GM12878 (cell line): Measurements from ENCODE around the gene NECAB3. TPM values are rescaled to one million over a fixed set of nuclear protein-coding genes. Genes with fewer than 3 reads are reported as not detected.
A peak's percentile ranks its signal among the peaks of the same experiment; 100 is the strongest.

Experiments
- ATAC-seq: fragments of 200-7000 bp; cut with Tn5 transposase; 3 replicates; pipeline ENCODE4 v1.9.1; 2020; ENCODE audit warnings: mild to moderate bottlenecking, moderate library complexity
- BruUV-seq: library from RNA; stranded (reverse); fragments of 400-500 nt; replicated peaks from 2 replicates; lab custom pipeline; 2021; lab: Mats Ljungman, UMichigan
- CTCF ChIA-PET: fragments of 300-600 bp; sonication (Branson Sonifier 250); formaldehyde crosslinking; extraction: SDS; loops from one replicate; lab custom pipeline; 2021; ENCODE audit warnings: inconsistent platforms; lab: Yijun Ruan, JAX
- POLR2A ChIA-PET: fragments of 350-600 bp; formaldehyde crosslinking; extraction: SDS; loops from one replicate; lab custom pipeline; 2021; ENCODE audit warnings: inconsistent platforms; lab: Charles Lee
- RAD21 ChIA-PET: fragments of 300-600 bp; sonication (Branson Sonifier 250); formaldehyde crosslinking; loops from one replicate; lab custom pipeline; 2023; ENCODE audit warnings: antibody characterized with exemption; ENCODE audit not compliant: unreplicated experiment; lab: Charles Lee
- SMC1A ChIA-PET: fragments of 300-600 bp; sonication (Branson Sonifier 250); formaldehyde crosslinking; loops from one replicate; lab custom pipeline; 2023; ENCODE audit not compliant: unreplicated experiment, uncharacterized antibody; lab: Charles Lee
- DNase-seq: peaks from one replicate; pipeline ENCODE4 v3.0.0-alpha.2; 2011; ENCODE audit warnings: low read depth, low spot score
- FAIRE-seq: peaks from 3 replicates; lab custom pipeline; 2011; peaks lifted over from hg19 to GRCh38; lab: Jason Lieb, UNC
- H2AFZ ChIP-seq: 2 replicates; pipeline ENCODE4 v1.6.0; 2011; ENCODE audit warnings: low read depth, low read length, control low read depth; ENCODE audit not compliant: control insufficient read depth
- H3K27ac ChIP-seq: 2 replicates; pipeline ENCODE4 v1.5.1; 2011; ENCODE audit warnings: control low read depth; ENCODE audit not compliant: control insufficient read depth, insufficient read depth
- H3K27me3 ChIP-seq, 2 experiments: replicated peaks in 1 of 2; 2 replicates each; pipeline versions ENCODE4 v1.6.0 to v1.6.1; 2011; ENCODE audit warnings: low read length in 1 of 2; ENCODE audit not compliant: control insufficient read depth in 2 of 2, insufficient read depth in 2 of 2
- H3K36me3 ChIP-seq, 2 experiments: 2 replicates each; pipeline ENCODE4 v1.5.1; 2011; ENCODE audit warnings: low read length in 1 of 2; ENCODE audit not compliant: control insufficient read depth in 2 of 2, insufficient read depth in 2 of 2
- H3K4me1 ChIP-seq: 2 replicates; pipeline ENCODE4 v1.6.1; 2011; ENCODE audit warnings: mild to moderate bottlenecking, low read length, moderate library complexity, mixed read lengths; ENCODE audit not compliant: control insufficient read depth, insufficient read depth
- H3K4me2 ChIP-seq: 2 replicates; pipeline ENCODE4 v1.6.0; 2011; ENCODE audit warnings: control low read depth; ENCODE audit not compliant: control insufficient read depth, insufficient read depth
- H3K4me3 ChIP-seq: fragments of 200-600 bp; sonication (generic); 2 replicates; pipeline ENCODE4 v1.5.1; 2016
- H3K79me2 ChIP-seq: 2 replicates; pipeline ENCODE4 v1.6.0; 2011; ENCODE audit warnings: low read length; ENCODE audit not compliant: control insufficient read depth, insufficient read depth
- H3K9ac ChIP-seq: 2 replicates; pipeline ENCODE4 v1.8.0; 2011; ENCODE audit warnings: low read length, control low read depth, mixed read lengths; ENCODE audit not compliant: control insufficient read depth, insufficient read depth
- H3K9me3 ChIP-seq: replicated peaks from 3 replicates; pipeline ENCODE4 v1.5.1; 2011; ENCODE audit warnings: mild to moderate bottlenecking, low read length; ENCODE audit not compliant: control insufficient read depth, insufficient read depth
- H4K20me1 ChIP-seq: 2 replicates; pipeline ENCODE4 v1.6.0; 2011; ENCODE audit not compliant: control insufficient read depth, insufficient read depth
- CBX3 ChIP-seq: fragments of 200-600 bp; sonication (generic); IDR thresholded peaks from 2 replicates; pipeline ENCODE4 v1.6.1; 2016; ENCODE audit warnings: low read depth, borderline replicate concordance
- CBX5 ChIP-seq: sonication (generic); IDR thresholded peaks from 2 replicates; pipeline ENCODE4 v1.6.1; 2016; ENCODE audit warnings: low read depth, moderate library complexity, mild to moderate bottlenecking, inconsistent platforms
- CHD1 ChIP-seq: IDR thresholded peaks from 2 replicates; pipeline ENCODE4 v1.6.1; 2012; ENCODE audit warnings: low read depth, low read length, improper control_type of control experiment
- CHD4 ChIP-seq: fragments of 200-600 bp; sonication (generic); IDR thresholded peaks from 2 replicates; pipeline ENCODE4 v1.6.1; 2016; ENCODE audit warnings: mild to moderate bottlenecking
- ELK1 ChIP-seq: IDR thresholded peaks from 2 replicates; pipeline ENCODE4 v1.6.1; 2012; ENCODE audit warnings: low read depth, low read length, improper control_type of control experiment
- LARP7 ChIP-seq: fragments of 450-650 bp; IDR thresholded peaks from 2 replicates; pipeline ENCODE4 v1.6.1; 2017; ENCODE audit warnings: mild to moderate bottlenecking
- MXI1 ChIP-seq: fragments of 150-350 bp; IDR thresholded peaks from 2 replicates; pipeline ENCODE4 v1.6.1; 2011; ENCODE audit warnings: low read depth, mild to moderate bottlenecking, inconsistent platforms, low read length, improper control_type of control experiment
- NFYA ChIP-seq: IDR thresholded peaks from 2 replicates; pipeline ENCODE4 v1.6.1; 2011; ENCODE audit warnings: low read depth, mild to moderate bottlenecking, low read length, improper control_type of control experiment, borderline replicate concordance
- PAX5 ChIP-seq: IDR thresholded peaks from 2 replicates; pipeline ENCODE4 v1.6.1; 2011; ENCODE audit warnings: low read depth, low read length, borderline replicate concordance
- WGBS: methylation state at CpG from one replicate; pipeline ENCODE4 v1.1.6; 2016; ENCODE audit warnings: low lambda C conversion rate; ENCODE audit not compliant: insufficient replicate concordance, insufficient coverage; ENCODE audit errors: missing lambda C conversion rate; 5-methylcytosine and 5-hydroxymethylcytosine counted together
- in situ Hi-C: fragments of 300-500 bp; cut with MboI; formaldehyde crosslinking; loops from 9 replicates; pipeline ENCODE4 v1.14.3; 2018; ENCODE audit warnings: mixed read lengths
- intact Hi-C: fragments of 100-400 bp; cut with micrococcal nuclease; formaldehyde crosslinking; loops from one replicate; pipeline ENCODE4 v1.14.2; 2022; ENCODE audit not compliant: unreplicated experiment
- polyA plus RNA-seq, 11 experiments: library from polyadenylated mRNA; depleted of rRNA in 4 of 11; unstranded in 6 of 11; stranded (reverse) in 5 of 11; fragments of >200 nt; fragmentation: Nextera tagmentation in 4 of 11; fragmentation: Illumina TruSeq in 1 of 11; extraction: Ambion mirVana in 4 of 11; extraction: Trizol in 1 of 11; gene quantifications; 1 replicate in 1 of 11; 2 replicates in 10 of 11; pipeline versions ENCODE4 v1.2.1 to v1.2.3, GENCODE V29; 2011 to 2016; ENCODE audit warnings: inconsistent platforms in 2 of 11, missing spikeins in 2 of 11, low read depth in 1 of 11
- total RNA-seq, 4 experiments: library from RNA; depleted of rRNA in 3 of 4; stranded (reverse); fragments of >200 nt in 3 of 4; fragmentation: Illumina TruSeq in 1 of 4; extraction: Trizol in 1 of 4; gene quantifications; 2 replicates each; pipeline versions ENCODE4 v1.2.1 to v1.2.3, GENCODE V29; 2013 to 2021
- TF ChIP-seq, protein P1 (sequence below), 3 experiments: IDR thresholded peaks in 2 of 3; conservative IDR thresholded peaks in 1 of 3; 2 replicates each; pipeline ENCODE4 v1.5.1; 2011; ENCODE audit warnings: low read depth in 3 of 3, low read length in 3 of 3, mild to moderate bottlenecking in 3 of 3, control low read depth in 2 of 3, moderate library complexity in 2 of 3, inconsistent platforms in 1 of 3, mixed read lengths in 1 of 3; ENCODE audit not compliant: control insufficient read depth in 2 of 3, insufficient read depth in 1 of 3; ENCODE audit errors: extremely low read depth in 1 of 3

NECAB3 gene
- total and polyA plus RNA-seq, 10 of the 15 experiments (the other 5 are each of a cell fraction or from before 2014, with no cell fraction given), result 0.21 to 17.0 (median 7.2) TPM

GRCh38 chr20:33671573-33672288, 2.5 kb downstream of the NECAB3 start:
- H3K4me2 ChIP-seq, result no peak overlapping the region
- H4K20me1 ChIP-seq, result peaks cover 4% of the 10 kb centered on the region; the same call in 1 of the 2 replicates
- no peaks in the 10 kb centered on the region for H3K9me3 ChIP-seq
- no peak overlapping the region for H2AFZ ChIP-seq
- intact Hi-C loops, result no loop called here
- DNase-seq, result no peak
- ATAC-seq, result no peak
- WGBS, result 83% methylated on average over 8 of the region's 8 CpGs
- CTCF ChIA-PET, result interaction anchor here (1.1 to 1.2 kb wide), 2 partner anchors 48 to 214 kb away, joined by 3 read pairs; partner anchors contain the start of gene PXMP4
- in situ Hi-C loops, result no loop called here
- no peak for FAIRE-seq
- no peak overlapping the region for H3K9ac ChIP-seq
- H3K4me1 ChIP-seq, result peaks cover 17% of the 10 kb centered on the region
- no peaks in the 10 kb centered on the region for H3K27me3 ChIP-seq
- H3K36me3 ChIP-seq, result no peaks in the 10 kb centered on the region
- H3K79me2 ChIP-seq, result peaks cover 2% of the 10 kb centered on the region
- TSS peak; percentile 58 for BruUV-seq
- RAD21 ChIA-PET, result no interaction called here
- no peak for TF ChIP-seq ELK1
- no peak for TF ChIP-seq CBX3
- TF ChIP-seq PAX5, result no peak
- no peak for TF ChIP-seq CBX5
- TF ChIP-seq CHD4, result no peak
- no peak for TF ChIP-seq MXI1
- no peak for TF ChIP-seq NFYA
- no peak for TF ChIP-seq LARP7
- TF ChIP-seq CHD1, result no peak
- TF ChIP-seq, protein P1, sequence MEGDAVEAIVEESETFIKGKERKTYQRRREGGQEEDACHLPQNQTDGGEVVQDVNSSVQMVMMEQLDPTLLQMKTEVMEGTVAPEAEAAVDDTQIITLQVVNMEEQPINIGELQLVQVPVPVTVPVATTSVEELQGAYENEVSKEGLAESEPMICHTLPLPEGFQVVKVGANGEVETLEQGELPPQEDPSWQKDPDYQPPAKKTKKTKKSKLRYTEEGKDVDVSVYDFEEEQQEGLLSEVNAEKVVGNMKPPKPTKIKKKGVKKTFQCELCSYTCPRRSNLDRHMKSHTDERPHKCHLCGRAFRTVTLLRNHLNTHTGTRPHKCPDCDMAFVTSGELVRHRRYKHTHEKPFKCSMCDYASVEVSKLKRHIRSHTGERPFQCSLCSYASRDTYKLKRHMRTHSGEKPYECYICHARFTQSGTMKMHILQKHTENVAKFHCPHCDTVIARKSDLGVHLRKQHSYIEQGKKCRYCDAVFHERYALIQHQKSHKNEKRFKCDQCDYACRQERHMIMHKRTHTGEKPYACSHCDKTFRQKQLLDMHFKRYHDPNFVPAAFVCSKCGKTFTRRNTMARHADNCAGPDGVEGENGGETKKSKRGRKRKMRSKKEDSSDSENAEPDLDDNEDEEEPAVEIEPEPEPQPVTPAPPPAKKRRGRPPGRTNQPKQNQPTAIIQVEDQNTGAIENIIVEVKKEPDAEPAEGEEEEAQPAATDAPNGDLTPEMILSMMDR (IDR thresholded peaks at IDR 0.05 in 2 of 3, conservative IDR thresholded peaks at IDR 0.05 in 1 of 3; ENCODE audit: control insufficient read depth in 2 of 3, extremely low read depth in 1 of 3, insufficient read depth in 1 of 3, low read depth in 3 of 3, low read length in 3 of 3), result no peak
- POLR2A ChIA-PET, result interaction anchor here (0.6 to 1.2 kb wide), 4 partner anchors 14 to 76 kb away, joined by 3 to 5 read pairs (median 3); no protein-coding TSS in a partner anchor
- no peak overlapping the region for H3K27ac ChIP-seq
- H3K4me3 ChIP-seq, result no peak overlapping the region
- SMC1A ChIA-PET, result interaction anchor here (0.6 kb wide), 1 partner anchor 39 kb away, joined by 3 read pairs; no protein-coding TSS in a partner anchor
